HepG2 (cell line): Measurements from ENCODE around the gene HRH3. TPM values are rescaled to one million over a fixed set of nuclear protein-coding genes. Genes with fewer than 3 reads are reported as not detected.

Experiments
- ARNT ChIP-seq: fragments of 450-650 bp; IDR thresholded peaks from 2 replicates; pipeline ENCODE4 v1.6.1; 2017
- KLF12 ChIP-seq: sonication (generic); formaldehyde crosslinking; IDR thresholded peaks from 2 replicates; pipeline ENCODE4 v1.4.0; 2020; ENCODE audit warnings: missing genetic modification reagents, borderline replicate concordance
- MEIS1 ChIP-seq: sonication (generic); formaldehyde crosslinking; IDR thresholded peaks from 2 replicates; pipeline ENCODE4 v1.9.0; 2021; ENCODE audit warnings: mild to moderate bottlenecking, missing genetic modification reagents, moderate library complexity, borderline replicate concordance
- NR2F6 ChIP-seq, 2 experiments: IDR thresholded peaks; 2 replicates each; pipeline ENCODE4 v1.6.1; 2016; ENCODE audit warnings: antibody characterized with exemption in 1 of 2, mild to moderate bottlenecking in 1 of 2
- POLR2G ChIP-seq: fragments of 200-400 bp; formaldehyde crosslinking; IDR thresholded peaks from 2 replicates; pipeline ENCODE4 v1.6.1; 2018; ENCODE audit warnings: mild to moderate bottlenecking, low read depth, low read length, moderate library complexity
- SETDB1 ChIP-seq: sonication (generic); formaldehyde crosslinking; IDR thresholded peaks from 2 replicates; pipeline ENCODE4 v1.5.1; 2020; ENCODE audit warnings: missing genetic modification reagents, mild to moderate bottlenecking, borderline replicate concordance
- SMYD3 ChIP-seq: sonication (generic); formaldehyde crosslinking; IDR thresholded peaks from 2 replicates; pipeline ENCODE4 v1.8.1; 2023; ENCODE audit warnings: mild to moderate bottlenecking, missing genetic modification reagents
- SRSF1 ChIP-seq: fragments of 200-400 bp; formaldehyde crosslinking; optimal IDR thresholded peaks from 2 replicates; pipeline ENCODE3; 2017; ENCODE audit warnings: mild to moderate bottlenecking, low read depth, low read length, moderate library complexity
- STAG1 ChIP-seq: sonication (generic); formaldehyde crosslinking; IDR thresholded peaks from 2 replicates; pipeline ENCODE4 v1.4.0; 2020; ENCODE audit warnings: missing genetic modification reagents
- ZBTB38 ChIP-seq: sonication (generic); formaldehyde crosslinking; IDR thresholded peaks from 2 replicates; pipeline ENCODE4 v1.5.1; 2020; ENCODE audit warnings: mild to moderate bottlenecking, missing genetic modification reagents
- ZNF136 ChIP-seq: sonication (generic); formaldehyde crosslinking; IDR thresholded peaks from 2 replicates; pipeline ENCODE4 v1.8.1; 2022; ENCODE audit warnings: low read depth, mild to moderate bottlenecking, moderate library complexity, missing genetic modification reagents
- ZNF552 ChIP-seq: sonication (generic); formaldehyde crosslinking; IDR thresholded peaks from 2 replicates; pipeline ENCODE4 v1.9.0; 2022; ENCODE audit warnings: missing genetic modification reagents, mild to moderate bottlenecking, borderline replicate concordance
- ZNF713 ChIP-seq: sonication (generic); formaldehyde crosslinking; IDR thresholded peaks from 2 replicates; pipeline ENCODE4 v1.4.0; 2020; ENCODE audit warnings: mild to moderate bottlenecking, missing genetic modification reagents
- polyA plus RNA-seq, 8 experiments: library from polyadenylated mRNA; depleted of rRNA in 3 of 8; stranded (reverse) in 7 of 8; unstranded in 1 of 8; fragments of >200 nt; fragmentation: Illumina TruSeq in 4 of 8; extraction: Trizol in 4 of 8; gene quantifications; 2 replicates each; pipeline versions ENCODE4 v1.2.1 to v1.2.3, GENCODE V29; 2011 to 2016; ENCODE audit warnings: low read depth in 4 of 8, missing spikeins in 1 of 8, mixed read lengths in 1 of 8; ENCODE audit not compliant: insufficient read depth in 1 of 8
- total RNA-seq, 5 experiments: library from RNA; depleted of rRNA; stranded (reverse); fragments of >200 nt; fragmentation: Illumina TruSeq; extraction: Trizol; gene quantifications; 2 replicates each; pipeline ENCODE4 v1.2.3, GENCODE V29; 2016; ENCODE audit warnings: low read depth in 1 of 5
- TF ChIP-seq, protein P1 (sequence below): sonication (generic); formaldehyde crosslinking; IDR thresholded peaks from 2 replicates; pipeline ENCODE4 v1.4.0; 2020; ENCODE audit warnings: missing genetic modification reagents
- TF ChIP-seq, protein P2 (sequence below): sonication (generic); formaldehyde crosslinking; IDR thresholded peaks from 2 replicates; pipeline ENCODE4 v1.8.1; 2022; ENCODE audit warnings: mild to moderate bottlenecking, missing genetic modification reagents
- TF ChIP-seq, protein P3 (sequence below): sonication (generic); formaldehyde crosslinking; conservative IDR thresholded peaks from 2 replicates; pipeline ENCODE4 v1.4.0; 2020; ENCODE audit warnings: missing genetic modification reagents
- TF ChIP-seq, protein P4 (sequence below): sonication (generic); formaldehyde crosslinking; IDR thresholded peaks from 2 replicates; pipeline ENCODE4 v1.5.0; 2020; ENCODE audit warnings: mild to moderate bottlenecking, missing genetic modification reagents, borderline replicate concordance

Gene HRH3
- total and polyA plus RNA-seq, 2 of the 13 experiments (the other 11 are each of a cell fraction or from before 2014, with no cell fraction given), result 0.18 TPM; not detected in 1

DNA sequence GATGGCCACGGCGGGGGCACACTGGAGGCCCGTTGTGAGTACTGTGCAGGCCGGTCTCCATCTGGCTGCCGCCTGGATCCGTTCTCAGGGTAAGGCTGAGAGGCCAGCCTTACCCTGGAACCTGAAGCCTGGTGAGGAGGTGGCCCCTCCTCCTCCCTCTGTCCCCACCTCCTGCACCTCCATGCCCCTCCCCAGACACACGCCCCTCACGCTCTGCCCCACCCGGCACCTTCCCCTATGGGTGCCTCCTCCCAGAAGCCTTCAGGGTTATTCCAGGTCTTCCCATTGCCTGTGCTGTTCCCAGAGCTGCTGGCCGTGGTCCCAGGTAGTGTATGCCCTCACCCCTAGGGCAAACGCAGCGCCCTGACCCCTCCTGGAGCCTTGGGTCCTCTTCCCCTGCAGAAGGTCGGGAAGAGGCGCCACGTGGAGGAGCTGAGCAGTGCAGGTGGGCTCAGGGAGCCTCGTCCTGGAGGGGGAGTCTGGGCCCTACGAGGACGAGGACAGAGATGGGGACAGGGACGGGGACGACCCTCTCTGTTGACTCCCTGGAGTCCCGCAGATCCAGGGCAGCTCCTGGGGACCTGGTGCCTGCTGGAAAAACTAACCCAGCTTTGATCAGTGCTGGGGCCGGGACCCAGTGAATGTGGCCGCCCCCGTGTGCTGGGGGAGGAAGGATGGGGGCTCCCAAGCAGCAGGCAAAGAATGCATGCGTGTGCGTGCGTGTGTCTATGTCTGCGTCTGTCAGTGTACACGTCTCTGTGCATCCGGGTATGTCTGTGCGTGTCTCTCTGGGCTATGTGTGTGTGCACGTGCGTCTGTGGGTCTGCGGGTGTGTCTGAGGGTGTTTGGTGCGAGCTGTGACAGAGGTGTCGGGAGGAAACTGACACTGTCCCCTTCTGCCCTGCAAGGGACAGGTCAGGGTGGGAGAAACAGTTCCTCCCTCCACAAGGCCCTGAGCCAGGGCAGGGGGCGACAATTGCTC lies 8.2 kb upstream of the HRH3 start (continued):
- TF ChIP-seq POLR2G, result no peak
- TF ChIP-seq, protein P1, sequence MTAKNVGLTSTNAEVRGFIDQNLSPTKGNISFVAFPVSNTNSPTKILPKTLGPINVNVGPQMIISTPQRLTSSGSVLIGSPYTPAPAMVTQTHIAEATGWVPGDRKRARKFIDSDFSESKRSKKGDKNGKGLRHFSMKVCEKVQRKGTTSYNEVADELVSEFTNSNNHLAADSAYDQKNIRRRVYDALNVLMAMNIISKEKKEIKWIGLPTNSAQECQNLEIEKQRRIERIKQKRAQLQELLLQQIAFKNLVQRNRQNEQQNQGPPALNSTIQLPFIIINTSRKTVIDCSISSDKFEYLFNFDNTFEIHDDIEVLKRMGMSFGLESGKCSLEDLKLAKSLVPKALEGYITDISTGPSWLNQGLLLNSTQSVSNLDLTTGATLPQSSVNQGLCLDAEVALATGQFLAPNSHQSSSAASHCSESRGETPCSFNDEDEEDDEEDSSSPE (CRISPR knock-in tag), result no peak
- TF ChIP-seq NR2F6 (IDR thresholded peaks at IDR 0.05), result no peak
- no peak for TF ChIP-seq NR2F6 (CRISPR knock-in tag; IDR thresholded peaks at IDR 0.05)
- no peak for TF ChIP-seq ZNF136 (CRISPR knock-in tag)
- TF ChIP-seq SMYD3 (CRISPR knock-in tag), result no peak
- TF ChIP-seq ZNF552, result no peak
- no peak for TF ChIP-seq ZBTB38 (CRISPR knock-in tag)
- no peak for TF ChIP-seq ZNF713 (CRISPR knock-in tag)
- TF ChIP-seq STAG1 (CRISPR knock-in tag), result no peak; the same call in 1 of the 2 replicates
- TF ChIP-seq, protein P2, sequence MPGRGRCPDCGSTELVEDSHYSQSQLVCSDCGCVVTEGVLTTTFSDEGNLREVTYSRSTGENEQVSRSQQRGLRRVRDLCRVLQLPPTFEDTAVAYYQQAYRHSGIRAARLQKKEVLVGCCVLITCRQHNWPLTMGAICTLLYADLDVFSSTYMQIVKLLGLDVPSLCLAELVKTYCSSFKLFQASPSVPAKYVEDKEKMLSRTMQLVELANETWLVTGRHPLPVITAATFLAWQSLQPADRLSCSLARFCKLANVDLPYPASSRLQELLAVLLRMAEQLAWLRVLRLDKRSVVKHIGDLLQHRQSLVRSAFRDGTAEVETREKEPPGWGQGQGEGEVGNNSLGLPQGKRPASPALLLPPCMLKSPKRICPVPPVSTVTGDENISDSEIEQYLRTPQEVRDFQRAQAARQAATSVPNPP (CRISPR knock-in tag), result no peak
- TF ChIP-seq MEIS1, result no peak
- TF ChIP-seq SETDB1 (CRISPR knock-in tag), result no peak
- TF ChIP-seq, protein P3, sequence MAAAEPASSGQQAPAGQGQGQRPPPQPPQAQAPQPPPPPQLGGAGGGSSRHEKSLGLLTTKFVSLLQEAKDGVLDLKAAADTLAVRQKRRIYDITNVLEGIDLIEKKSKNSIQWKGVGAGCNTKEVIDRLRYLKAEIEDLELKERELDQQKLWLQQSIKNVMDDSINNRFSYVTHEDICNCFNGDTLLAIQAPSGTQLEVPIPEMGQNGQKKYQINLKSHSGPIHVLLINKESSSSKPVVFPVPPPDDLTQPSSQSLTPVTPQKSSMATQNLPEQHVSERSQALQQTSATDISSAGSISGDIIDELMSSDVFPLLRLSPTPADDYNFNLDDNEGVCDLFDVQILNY (CRISPR knock-in tag), result no peak
- TF ChIP-seq, protein P4, sequence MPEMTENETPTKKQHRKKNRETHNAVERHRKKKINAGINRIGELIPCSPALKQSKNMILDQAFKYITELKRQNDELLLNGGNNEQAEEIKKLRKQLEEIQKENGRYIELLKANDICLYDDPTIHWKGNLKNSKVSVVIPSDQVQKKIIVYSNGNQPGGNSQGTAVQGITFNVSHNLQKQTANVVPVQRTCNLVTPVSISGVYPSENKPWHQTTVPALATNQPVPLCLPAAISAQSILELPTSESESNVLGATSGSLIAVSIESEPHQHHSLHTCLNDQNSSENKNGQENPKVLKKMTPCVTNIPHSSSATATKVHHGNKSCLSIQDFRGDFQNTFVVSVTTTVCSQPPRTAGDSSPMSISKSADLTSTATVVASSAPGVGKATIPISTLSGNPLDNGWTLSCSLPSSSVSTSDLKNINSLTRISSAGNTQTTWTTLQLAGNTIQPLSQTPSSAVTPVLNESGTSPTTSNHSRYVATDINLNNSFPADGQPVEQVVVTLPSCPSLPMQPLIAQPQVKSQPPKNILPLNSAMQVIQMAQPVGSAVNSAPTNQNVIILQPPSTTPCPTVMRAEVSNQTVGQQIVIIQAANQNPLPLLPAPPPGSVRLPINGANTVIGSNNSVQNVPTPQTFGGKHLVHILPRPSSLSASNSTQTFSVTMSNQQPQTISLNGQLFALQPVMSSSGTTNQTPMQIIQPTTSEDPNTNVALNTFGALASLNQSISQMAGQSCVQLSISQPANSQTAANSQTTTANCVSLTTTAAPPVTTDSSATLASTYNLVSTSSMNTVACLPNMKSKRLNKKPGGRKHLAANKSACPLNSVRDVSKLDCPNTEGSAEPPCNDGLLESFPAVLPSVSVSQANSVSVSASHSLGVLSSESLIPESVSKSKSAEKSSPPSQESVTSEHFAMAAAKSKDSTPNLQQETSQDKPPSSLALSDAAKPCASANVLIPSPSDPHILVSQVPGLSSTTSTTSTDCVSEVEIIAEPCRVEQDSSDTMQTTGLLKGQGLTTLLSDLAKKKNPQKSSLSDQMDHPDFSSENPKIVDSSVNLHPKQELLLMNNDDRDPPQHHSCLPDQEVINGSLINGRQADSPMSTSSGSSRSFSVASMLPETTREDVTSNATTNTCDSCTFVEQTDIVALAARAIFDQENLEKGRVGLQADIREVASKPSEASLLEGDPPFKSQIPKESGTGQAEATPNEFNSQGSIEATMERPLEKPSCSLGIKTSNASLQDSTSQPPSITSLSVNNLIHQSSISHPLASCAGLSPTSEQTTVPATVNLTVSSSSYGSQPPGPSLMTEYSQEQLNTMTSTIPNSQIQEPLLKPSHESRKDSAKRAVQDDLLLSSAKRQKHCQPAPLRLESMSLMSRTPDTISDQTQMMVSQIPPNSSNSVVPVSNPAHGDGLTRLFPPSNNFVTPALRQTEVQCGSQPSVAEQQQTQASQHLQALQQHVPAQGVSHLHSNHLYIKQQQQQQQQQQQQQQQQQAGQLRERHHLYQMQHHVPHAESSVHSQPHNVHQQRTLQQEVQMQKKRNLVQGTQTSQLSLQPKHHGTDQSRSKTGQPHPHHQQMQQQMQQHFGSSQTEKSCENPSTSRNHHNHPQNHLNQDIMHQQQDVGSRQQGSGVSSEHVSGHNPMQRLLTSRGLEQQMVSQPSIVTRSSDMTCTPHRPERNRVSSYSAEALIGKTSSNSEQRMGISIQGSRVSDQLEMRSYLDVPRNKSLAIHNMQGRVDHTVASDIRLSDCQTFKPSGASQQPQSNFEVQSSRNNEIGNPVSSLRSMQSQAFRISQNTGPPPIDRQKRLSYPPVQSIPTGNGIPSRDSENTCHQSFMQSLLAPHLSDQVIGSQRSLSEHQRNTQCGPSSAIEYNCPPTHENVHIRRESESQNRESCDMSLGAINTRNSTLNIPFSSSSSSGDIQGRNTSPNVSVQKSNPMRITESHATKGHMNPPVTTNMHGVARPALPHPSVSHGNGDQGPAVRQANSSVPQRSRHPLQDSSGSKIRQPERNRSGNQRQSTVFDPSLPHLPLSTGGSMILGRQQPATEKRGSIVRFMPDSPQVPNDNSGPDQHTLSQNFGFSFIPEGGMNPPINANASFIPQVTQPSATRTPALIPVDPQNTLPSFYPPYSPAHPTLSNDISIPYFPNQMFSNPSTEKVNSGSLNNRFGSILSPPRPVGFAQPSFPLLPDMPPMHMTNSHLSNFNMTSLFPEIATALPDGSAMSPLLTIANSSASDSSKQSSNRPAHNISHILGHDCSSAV (CRISPR knock-in tag), result no peak
- TF ChIP-seq SRSF1, result no peak
- TF ChIP-seq KLF12 (CRISPR knock-in tag), result no peak
- no peak for TF ChIP-seq ARNT
